Spleen (tissue), 7 donors: Measurements from ENCODE around the gene SYNC.
"Not testable (repeated sequence)": the region's sequence is repeated elsewhere in the genome, so short reads cannot be mapped to it uniquely, and the experiment has no call there.

ENCODE experiments used
- POLR2A ChIP-seq, 3 donors: fragments of 450-650 bp; IDR thresholded peaks; one replicate each; pipeline ENCODE4 v1.5.1; 2017; ENCODE audit warnings: antibody characterized with exemption in 3 of 3, mild to moderate bottlenecking in 1 of 3
- POLR2AphosphoS5 ChIP-seq, 3 donors: sonication (generic); formaldehyde crosslinking; IDR thresholded peaks; one replicate each; pipeline ENCODE4 v1.5.1; 2017; ENCODE audit warnings: antibody characterized with exemption in 3 of 3
- TF ChIP-seq, protein P1 (sequence below), 11 experiments: fragments of 200-600 bp in 7 of 11; fragments of 450-650 bp in 4 of 11; sonication (generic) in 4 of 11; IDR thresholded peaks in 8 of 11; conservative IDR thresholded peaks in 3 of 11; 1 replicate in 7 of 11; 2 replicates in 4 of 11; pipeline versions ENCODE4 v1.4.0 to v1.8.0; 2016 to 2021; ENCODE audit warnings: antibody characterized with exemption in 11 of 11, inconsistent platforms in 4 of 11, mild to moderate bottlenecking in 1 of 11
- donor health status: DM: no; HTN: no; CAD: no; lungs with moderate emphysema.
- donor health status: DM: no; HTN: no; CAD: no.
- donor health status: DM: no; HTN: no; CAD: no.

GRCh38 chr1:32711221-32711620 lies 8.7 kb upstream of the SYNC start:
- not testable (repeated sequence) for TF ChIP-seq POLR2AphosphoS5, POLR2A (IDR thresholded peaks at IDR 0.05)
- TF ChIP-seq, protein P1, sequence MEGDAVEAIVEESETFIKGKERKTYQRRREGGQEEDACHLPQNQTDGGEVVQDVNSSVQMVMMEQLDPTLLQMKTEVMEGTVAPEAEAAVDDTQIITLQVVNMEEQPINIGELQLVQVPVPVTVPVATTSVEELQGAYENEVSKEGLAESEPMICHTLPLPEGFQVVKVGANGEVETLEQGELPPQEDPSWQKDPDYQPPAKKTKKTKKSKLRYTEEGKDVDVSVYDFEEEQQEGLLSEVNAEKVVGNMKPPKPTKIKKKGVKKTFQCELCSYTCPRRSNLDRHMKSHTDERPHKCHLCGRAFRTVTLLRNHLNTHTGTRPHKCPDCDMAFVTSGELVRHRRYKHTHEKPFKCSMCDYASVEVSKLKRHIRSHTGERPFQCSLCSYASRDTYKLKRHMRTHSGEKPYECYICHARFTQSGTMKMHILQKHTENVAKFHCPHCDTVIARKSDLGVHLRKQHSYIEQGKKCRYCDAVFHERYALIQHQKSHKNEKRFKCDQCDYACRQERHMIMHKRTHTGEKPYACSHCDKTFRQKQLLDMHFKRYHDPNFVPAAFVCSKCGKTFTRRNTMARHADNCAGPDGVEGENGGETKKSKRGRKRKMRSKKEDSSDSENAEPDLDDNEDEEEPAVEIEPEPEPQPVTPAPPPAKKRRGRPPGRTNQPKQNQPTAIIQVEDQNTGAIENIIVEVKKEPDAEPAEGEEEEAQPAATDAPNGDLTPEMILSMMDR (IDR thresholded peaks at IDR 0.05 in 8 of 11, conservative IDR thresholded peaks at IDR 0.05 in 3 of 11): not testable (repeated sequence)
